Esophagus squamous epithelium (tissue), 5 donors: ENCODE data around the gene THUMPD3. TPM values are rescaled to one million over a fixed set of nuclear protein-coding genes. Genes with fewer than 3 reads are reported as not detected.

Experiments
- DNase-seq: peaks from one replicate; lab custom pipeline; 2025; lab: John Stamatoyannopoulos, UW
- H3K27ac ChIP-seq, 4 donors: fragments of 200-600 bp; sonication (generic); one replicate each; pipeline ENCODE4 v1.5.1; 2016 to 2019; ENCODE audit warnings: mild to moderate bottlenecking in 1 of 4
- H3K27me3 ChIP-seq, 4 donors: fragments of 200-600 bp; sonication (generic); 1 replicate in 3 of 4; 2 replicates in 1 of 4; pipeline versions ENCODE4 v1.5.1 to v1.6.0; 2017 to 2021; ENCODE audit warnings: antibody characterized with exemption in 1 of 4
- H3K36me3 ChIP-seq, 3 donors: fragments of 200-600 bp; sonication (generic); one replicate each; pipeline ENCODE4 v1.5.1; 2016 to 2019
- H3K4me1 ChIP-seq, 3 donors: fragments of 200-600 bp; sonication (generic); one replicate each; pipeline ENCODE4 v1.5.1; 2017 to 2019
- H3K4me3 ChIP-seq, 4 donors: fragments of 200-600 bp; sonication (generic); 1 replicate in 3 of 4; 2 replicates in 1 of 4; pipeline ENCODE4 v1.5.1; 2016 to 2019; ENCODE audit warnings: mild to moderate bottlenecking in 2 of 4, moderate library complexity in 1 of 4
- H3K9me3 ChIP-seq, 3 donors: fragments of 200-600 bp; sonication (generic); one replicate each; pipeline ENCODE4 v1.5.1; 2016 to 2019
- POLR2A ChIP-seq, 4 donors: fragments of 450-650 bp; IDR thresholded peaks; one replicate each; pipeline ENCODE4 v1.6.1; 2017; ENCODE audit warnings: antibody characterized with exemption in 4 of 4, mild to moderate bottlenecking in 4 of 4, moderate library complexity in 3 of 4
- WGBS, 2 donors: methylation state at CpG; one replicate each; pipeline ENCODE4 v1.1.5; 2018; 5-methylcytosine and 5-hydroxymethylcytosine counted together
- intact Hi-C: fragments of 100-400 bp; cut with DNase I; formaldehyde crosslinking; loops from one replicate; pipeline ENCODE4 v1.15.0; 2022
- total RNA-seq, 4 donors: library from RNA; depleted of rRNA; stranded (reverse); fragments of >200 nt; gene quantifications; one replicate each; pipeline ENCODE4 v1.1.0, GENCODE V29; 2016
- TF ChIP-seq, protein P1 (sequence below), 6 experiments: fragments of 450-650 bp in 4 of 6; fragments of 200-600 bp in 2 of 6; sonication (generic) in 2 of 6; IDR thresholded peaks; one replicate each; pipeline ENCODE4 v1.5.1; 2016 to 2019; ENCODE audit warnings: antibody characterized with exemption in 6 of 6, mild to moderate bottlenecking in 4 of 6, moderate library complexity in 4 of 6
- donor health status: DM: yes; HTN: yes; CAD: no.

Gene THUMPD3
- total RNA-seq, 4 donors from 2014 or later, result 18.9 to 32.8 (median 31.1) TPM

DNA sequence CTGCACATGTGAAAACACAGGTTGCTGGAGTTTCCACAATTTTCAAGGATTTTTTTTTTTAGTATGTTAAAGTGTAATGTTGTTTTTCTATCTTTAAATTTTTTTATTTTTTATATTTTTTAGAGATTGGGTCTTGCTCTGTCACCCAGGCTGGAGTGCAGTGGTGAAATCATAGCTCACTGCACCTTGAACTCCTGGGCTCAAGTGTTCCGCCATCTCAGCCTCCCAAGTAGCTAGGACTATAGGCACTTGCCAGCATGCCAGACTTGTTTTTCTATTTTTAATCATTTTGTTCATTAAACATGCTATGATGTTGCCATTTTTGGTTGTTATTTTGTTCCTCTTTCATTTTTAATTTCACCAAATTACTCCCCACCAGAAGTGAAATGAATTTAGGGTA is 16.7 kb upstream of the THUMPD3 start:
- TF ChIP-seq, protein P1, sequence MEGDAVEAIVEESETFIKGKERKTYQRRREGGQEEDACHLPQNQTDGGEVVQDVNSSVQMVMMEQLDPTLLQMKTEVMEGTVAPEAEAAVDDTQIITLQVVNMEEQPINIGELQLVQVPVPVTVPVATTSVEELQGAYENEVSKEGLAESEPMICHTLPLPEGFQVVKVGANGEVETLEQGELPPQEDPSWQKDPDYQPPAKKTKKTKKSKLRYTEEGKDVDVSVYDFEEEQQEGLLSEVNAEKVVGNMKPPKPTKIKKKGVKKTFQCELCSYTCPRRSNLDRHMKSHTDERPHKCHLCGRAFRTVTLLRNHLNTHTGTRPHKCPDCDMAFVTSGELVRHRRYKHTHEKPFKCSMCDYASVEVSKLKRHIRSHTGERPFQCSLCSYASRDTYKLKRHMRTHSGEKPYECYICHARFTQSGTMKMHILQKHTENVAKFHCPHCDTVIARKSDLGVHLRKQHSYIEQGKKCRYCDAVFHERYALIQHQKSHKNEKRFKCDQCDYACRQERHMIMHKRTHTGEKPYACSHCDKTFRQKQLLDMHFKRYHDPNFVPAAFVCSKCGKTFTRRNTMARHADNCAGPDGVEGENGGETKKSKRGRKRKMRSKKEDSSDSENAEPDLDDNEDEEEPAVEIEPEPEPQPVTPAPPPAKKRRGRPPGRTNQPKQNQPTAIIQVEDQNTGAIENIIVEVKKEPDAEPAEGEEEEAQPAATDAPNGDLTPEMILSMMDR (IDR thresholded peaks at IDR 0.05), result no peak
- no peaks in the 10 kb centered on the region for H3K27me3 ChIP-seq
- no peak for DNase-seq
- intact Hi-C loops, result no loop called here
- H3K9me3 ChIP-seq, result no peaks in the 10 kb centered on the region
- WGBS, 2 donors, result 92 to 93% methylated on average over 1 of the region's 1 CpG
- no peak overlapping the region for H3K4me3 ChIP-seq
- H3K27ac ChIP-seq, result no peak overlapping the region
- no peaks in the 10 kb centered on the region for H3K36me3 ChIP-seq
- peaks cover 11 to 44% (median 12%) of the 10 kb centered on the region in 3 donors for H3K4me1 ChIP-seq

DNA sequence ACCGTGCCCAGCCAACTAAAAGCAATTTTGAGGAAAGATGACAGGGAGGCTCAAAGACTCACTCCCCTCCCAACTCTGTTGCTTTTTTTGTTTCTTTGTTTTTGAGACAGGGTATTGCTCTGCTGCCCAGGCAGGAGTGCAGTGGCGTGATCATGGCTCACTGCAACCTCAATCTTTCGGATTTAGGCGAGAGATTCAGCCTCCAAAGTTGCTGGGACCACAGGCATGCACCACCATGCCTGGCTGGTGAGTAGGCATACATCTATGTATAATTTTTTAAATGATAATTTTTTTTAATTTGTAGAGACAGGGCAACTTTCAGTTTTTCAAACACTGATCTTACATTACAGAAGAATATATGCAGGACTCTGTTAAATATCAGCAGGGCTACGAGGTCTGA is 15.8 kb upstream of the THUMPD3 start:
- DNase-seq, result no peak
- TF ChIP-seq, protein P1 (IDR thresholded peaks at IDR 0.05), result no peak
- no peak for TF ChIP-seq POLR2A (IDR thresholded peaks at IDR 0.05)
- Histone ChIP-seq H3K4me3 (no peak overlapping the region), H3K27ac (no peak overlapping the region), H3K36me3 (no peaks in the 10 kb centered on the region), H3K27me3 (no peaks in the 10 kb centered on the region), H3K9me3 (no peaks in the 10 kb centered on the region), H3K4me1 (peaks cover 19 to 53% (median 19%) of the 10 kb centered on the region in 3 donors)
- intact Hi-C loops, result no loop called here
- WGBS, 2 donors, result 42 to 54% methylated on average over 4 to 5 of the region's 5 CpGs

DNA sequence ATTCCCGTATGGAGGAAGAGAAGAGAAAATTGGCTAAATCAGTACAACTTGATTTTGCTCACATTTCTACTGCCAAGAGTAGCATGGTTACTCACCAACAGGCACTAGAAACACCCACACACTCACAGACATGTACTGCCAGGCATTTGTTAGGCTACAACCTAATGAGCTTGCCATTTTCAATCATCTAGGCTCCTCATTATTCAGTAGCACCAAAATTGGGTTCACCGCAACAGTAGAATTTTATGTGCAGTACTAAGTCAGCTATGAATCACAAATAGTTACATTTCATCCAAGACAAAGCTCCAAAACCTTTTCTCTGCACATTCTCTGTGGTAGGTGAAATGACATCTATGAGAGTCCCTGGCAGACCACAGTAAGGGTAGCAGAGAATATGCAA is 15.0 kb upstream of the THUMPD3 start:
- TF ChIP-seq POLR2A (IDR thresholded peaks at IDR 0.05), result no peak
- TF ChIP-seq, protein P1 (IDR thresholded peaks at IDR 0.05), result no peak
- no peaks in the 10 kb centered on the region for H3K9me3 ChIP-seq
- WGBS, 2 donors, result 21% methylated on average over 2 of the region's 2 CpGs
- no peak overlapping the region for H3K27ac ChIP-seq
- H3K4me3 ChIP-seq, result no peak overlapping the region
- H3K4me1 ChIP-seq, result peaks cover 19 to 61% (median 24%) of the 10 kb centered on the region in 3 donors
- DNase-seq, result no peak
- no peaks in the 10 kb centered on the region for H3K27me3 ChIP-seq
- intact Hi-C loops, result no loop called here
- H3K36me3 ChIP-seq, result no peaks in the 10 kb centered on the region

DNA sequence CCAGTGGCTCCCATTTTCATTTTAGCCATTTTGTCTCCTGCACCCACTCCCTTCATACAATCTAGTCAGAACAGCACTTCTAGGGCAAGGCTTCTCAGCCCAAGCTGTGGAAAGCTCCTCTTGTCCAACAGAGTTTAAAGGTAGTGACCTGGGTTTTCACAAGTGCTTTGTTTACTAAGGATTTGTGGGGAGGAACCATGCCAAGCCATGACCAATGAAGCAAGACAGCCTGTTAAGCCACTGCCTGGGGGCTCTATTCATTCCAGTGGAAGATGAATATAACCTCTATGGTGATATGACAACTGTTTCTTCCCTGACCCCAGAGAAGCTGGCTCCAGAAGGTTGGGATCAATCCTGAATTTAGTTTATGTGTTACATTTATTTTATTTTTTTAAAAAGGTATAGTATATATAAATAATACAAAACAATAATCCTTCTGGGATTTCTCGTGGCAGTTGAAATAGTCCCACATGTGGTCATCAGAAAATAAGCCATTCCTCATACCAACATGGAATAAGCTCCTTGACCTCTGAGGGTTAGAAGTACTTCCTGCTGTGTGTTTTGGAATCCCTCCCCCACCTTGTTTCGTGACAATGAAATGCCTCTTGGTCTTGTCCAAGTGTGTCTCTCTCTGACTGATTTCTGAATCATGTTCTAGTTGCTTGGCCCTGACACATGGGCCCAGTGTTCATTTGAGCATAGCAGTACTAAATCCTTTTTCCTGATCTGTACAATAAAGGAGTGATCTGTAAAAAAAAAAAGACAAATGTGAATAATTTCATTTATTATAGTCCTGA is 13.3 kb upstream of the THUMPD3 start:
- no peaks in the 10 kb centered on the region for H3K27me3 ChIP-seq
- no peak for DNase-seq
- H3K36me3 ChIP-seq, result no peaks in the 10 kb centered on the region
- H3K27ac ChIP-seq, result peak overlapping the region in 3 of 4 donors; percentile 4 to 36 (median 19)
- H3K9me3 ChIP-seq, result no peaks in the 10 kb centered on the region
- intact Hi-C loops, result no loop called here
- no peak overlapping the region for H3K4me3 ChIP-seq
- 19 to 27% methylated on average over 2 of the region's 2 CpGs for WGBS, 2 donors
- TF ChIP-seq, protein P1 (IDR thresholded peaks at IDR 0.05), result no peak
- no peak for TF ChIP-seq POLR2A (IDR thresholded peaks at IDR 0.05)
- peaks cover 19 to 76% (median 27%) of the 10 kb centered on the region in 3 donors for H3K4me1 ChIP-seq

DNA sequence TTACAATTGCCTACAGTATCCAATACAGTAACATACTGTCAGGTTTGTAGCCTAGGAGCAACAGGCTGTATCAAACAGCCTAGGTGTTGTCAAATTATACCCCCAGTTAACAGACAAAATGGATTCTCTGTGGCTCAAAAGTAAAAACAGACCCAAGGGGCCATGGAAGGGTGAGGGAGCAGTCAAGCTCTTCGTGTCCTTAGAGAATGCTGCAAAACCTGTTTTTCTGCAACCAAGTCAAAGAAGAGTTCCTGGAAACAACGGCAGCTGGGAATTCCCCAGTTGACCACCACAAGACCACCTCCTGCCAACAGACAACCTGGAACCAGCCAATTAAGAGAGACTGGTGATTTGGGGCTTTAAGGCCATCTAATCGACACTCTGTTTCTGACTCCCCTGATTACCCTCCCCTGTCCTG is 11.1 kb upstream of the THUMPD3 start:
- no peaks in the 10 kb centered on the region for H3K36me3 ChIP-seq
- H3K27me3 ChIP-seq, result no peaks in the 10 kb centered on the region
- no peak overlapping the region for H3K4me3 ChIP-seq
- intact Hi-C loops, result no loop called here
- H3K4me1 ChIP-seq, result peaks cover 19 to 82% (median 27%) of the 10 kb centered on the region in 3 donors
- 32 to 43% methylated on average over 3 of the region's 3 CpGs for WGBS, 2 donors
- H3K27ac ChIP-seq, result no peak overlapping the region
- TF ChIP-seq, protein P1 (IDR thresholded peaks at IDR 0.05), result no peak
- TF ChIP-seq POLR2A (IDR thresholded peaks at IDR 0.05), result no peak
- no peak for DNase-seq
- H3K9me3 ChIP-seq, result no peaks in the 10 kb centered on the region
